ENCODE data around the gene DNAJC5. TPM values are rescaled to one million over a fixed set of nuclear protein-coding genes. Genes with fewer than 3 reads are reported as not detected.
"Not testable (repeated sequence)": the region's sequence is repeated elsewhere in the genome, so short reads cannot be mapped to it uniquely, and the experiment has no call there.

Gene DNAJC5
- total RNA-seq, 1 experiment from 2014 or later = 92.0 TPM

DNA sequence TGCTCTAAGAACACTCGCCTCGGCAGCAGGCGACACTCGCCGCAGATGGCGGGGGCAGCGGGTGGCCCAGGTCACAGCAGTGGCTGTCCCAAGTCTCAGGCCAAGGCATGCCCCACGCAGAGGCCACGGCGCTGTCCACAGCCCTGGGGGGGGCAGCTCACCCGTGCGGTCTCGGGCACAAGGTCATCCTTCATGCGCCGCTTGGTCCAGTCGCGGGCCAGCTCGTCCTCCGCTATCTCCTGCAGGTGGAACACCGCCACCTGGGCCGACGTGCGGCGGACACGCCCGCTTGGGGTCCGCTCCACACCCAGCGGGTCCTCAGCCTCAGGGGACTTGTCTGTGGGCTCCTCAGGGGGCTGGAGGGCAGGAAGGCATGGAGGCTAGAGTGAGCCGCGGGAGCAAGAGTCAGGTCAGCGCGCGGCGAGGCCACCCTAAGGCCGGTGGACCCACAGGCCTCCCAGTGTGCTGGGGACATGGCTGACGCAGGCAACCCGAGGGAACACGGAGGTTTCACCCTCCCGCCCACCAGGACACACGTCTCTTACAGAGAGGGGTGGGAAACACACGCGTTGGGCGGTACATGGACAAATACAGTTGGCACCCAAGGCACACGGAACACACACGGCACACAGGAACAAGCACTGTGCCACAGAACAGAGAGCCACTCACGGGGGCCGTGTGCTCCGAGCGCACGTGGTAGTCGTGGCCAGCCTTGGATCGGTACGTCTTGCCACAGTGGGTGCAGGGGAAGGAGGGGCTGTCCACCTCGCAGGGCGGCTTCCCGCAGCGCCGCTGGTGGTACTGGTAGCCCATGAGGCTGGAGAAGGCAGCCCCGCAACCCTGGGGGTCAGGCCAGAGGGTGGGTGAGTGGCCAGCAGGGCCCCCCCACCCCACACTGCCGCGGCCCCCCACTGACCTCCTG lies 67.8 kb downstream of the DNAJC5 start:
- H3K4me3 ChIP-seq = no peak overlapping the region
- DNase-seq = no peak
- H3K36me3 ChIP-seq = peaks cover 69% of the 10 kb centered on the region
- no peaks in the 10 kb centered on the region for H3K9me3 ChIP-seq
- H3K27me3 ChIP-seq = no peaks in the 10 kb centered on the region

DNA sequence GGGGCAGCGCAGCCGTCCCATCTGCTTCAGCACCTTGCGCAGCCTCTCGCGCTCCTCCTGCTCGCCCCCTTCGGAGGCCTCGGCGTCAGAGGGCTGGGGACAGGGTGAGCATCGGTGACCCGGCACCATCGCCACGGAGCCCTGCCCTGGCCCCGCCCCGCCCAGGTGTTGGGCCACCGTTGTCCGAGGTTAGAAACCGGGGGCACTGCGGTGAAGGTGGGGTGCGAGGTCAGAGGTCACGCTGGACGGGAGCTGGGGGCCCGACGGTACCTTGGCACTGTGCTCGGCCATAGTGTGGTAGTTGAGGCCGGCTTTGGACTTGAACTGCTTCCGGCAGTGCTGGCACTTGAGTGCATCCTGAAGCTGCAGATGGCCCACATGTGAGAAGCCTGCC lies 68.4 kb downstream of the DNAJC5 start:
- Histone ChIP-seq H3K27me3 (no peaks in the 10 kb centered on the region), H3K4me3 (no peak overlapping the region), H3K9me3 (no peaks in the 10 kb centered on the region), H3K36me3 (peaks cover 74% of the 10 kb centered on the region)
- DNase-seq = no peak

DNA sequence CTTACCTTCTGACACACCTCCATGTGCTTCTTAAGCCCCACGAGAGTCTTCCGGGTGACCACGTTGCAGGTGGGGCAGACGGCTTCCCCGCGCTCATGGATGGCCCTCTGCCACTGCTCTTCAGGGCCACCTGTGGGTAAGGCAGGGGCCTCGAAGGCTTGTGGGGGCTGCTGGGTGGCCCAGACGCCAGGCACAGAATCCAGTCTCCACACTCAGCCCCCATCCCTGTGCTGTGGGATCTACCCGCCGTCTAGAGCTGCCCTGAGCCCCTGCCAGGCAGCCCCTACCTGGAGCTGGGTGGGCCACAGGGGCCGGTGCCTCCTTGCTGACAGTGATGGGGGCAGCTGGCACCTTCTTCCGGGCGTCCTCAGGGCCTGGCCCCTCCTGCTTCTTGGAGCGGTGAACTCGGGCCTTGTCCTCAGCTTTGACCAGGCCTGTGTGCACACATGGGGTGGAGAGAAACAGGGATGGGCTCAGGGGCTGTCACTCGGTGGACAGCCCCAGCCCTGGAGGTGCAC lies 68.9 kb downstream of the DNAJC5 start:
- Histone ChIP-seq H3K27me3 (no peaks in the 10 kb centered on the region), H3K36me3 (peaks cover 75% of the 10 kb centered on the region), H3K4me3 (no peak overlapping the region), H3K9me3 (no peaks in the 10 kb centered on the region)
- DNase-seq = no peak

DNA sequence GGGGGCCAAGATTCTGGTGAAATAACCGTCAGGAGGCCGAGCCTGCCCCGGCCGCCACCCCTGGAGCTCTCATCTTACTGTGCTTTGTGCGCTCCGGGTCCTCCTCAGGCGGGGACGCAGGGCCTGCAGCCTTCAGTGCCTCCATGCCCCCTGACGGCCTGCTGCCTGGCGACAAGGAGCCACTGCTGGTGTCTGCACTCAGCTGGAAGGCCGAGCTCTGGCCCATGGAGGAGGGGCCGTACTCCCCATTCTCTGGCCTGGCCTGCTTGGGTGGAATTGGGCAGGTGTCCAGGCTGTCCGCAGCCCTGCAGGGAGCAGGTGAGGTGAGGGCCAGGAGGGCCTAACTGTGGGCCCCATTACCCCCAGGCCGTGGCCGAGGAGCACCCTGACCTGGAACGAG lies 69.5 kb downstream of the DNAJC5 start:
- Histone ChIP-seq H3K4me3 (no peak overlapping the region), H3K9me3 (no peaks in the 10 kb centered on the region), H3K27me3 (no peaks in the 10 kb centered on the region), H3K36me3 (peaks cover 70% of the 10 kb centered on the region)
- DNase-seq = no peak

DNA sequence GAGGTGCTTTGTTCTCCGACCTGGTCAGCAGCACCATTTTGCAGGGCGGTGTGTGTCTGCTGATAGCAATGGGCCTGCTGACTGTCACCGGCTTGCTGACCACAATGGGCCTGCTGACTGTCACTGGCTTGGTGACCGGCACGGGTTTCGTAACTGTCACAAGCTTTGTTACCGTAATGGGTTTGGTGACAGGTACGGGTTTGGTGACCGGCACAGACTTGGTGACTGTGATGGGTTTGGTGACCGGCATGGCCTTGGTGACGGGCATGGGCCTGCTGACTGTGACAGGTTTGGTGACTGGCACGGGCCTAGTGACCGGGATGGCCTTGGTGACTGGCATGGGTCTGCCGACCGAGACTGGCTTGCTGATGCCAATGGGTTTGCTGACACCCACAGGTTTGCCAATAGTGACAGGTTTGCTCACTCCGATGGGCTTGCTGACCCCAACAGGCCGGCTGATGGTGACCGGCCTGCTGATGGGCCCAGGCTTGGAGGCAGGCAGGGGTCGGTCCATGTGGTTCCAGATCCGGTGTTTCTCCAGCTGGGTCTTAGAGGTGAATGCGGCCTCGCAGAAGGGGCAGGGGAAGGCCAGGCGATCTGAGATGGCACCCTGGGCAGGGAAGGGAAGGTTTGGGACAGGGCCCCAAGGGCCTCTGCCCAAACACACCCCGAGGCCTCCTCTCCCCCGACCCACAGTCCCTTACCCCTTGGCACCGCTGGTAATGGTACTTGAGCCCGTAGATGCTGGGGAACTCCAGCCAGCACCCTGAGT lies 71.4 kb downstream of the DNAJC5 start:
- H3K9me3 ChIP-seq = no peaks in the 10 kb centered on the region

DNA sequence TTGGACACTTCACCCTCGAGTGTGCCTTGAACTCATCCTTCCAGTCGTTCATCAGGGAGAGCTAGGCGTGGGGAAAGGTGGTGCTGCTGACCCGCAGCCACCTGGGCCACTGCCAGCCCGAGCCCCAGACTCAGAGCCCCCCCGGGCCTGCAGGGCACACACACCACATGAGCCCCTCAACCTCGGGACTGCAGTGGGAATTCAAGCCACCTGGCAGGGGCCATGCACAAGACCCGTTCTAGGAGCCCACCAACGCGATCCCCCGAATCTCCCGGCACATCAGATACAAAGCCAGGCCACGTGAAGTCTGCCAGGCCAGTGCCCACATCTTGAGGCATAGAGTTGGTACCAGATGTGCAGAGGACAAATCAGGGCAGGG lies 72.0 kb downstream of the DNAJC5 start:
- no peak for DNase-seq
- no peaks in the 10 kb centered on the region for H3K27me3 ChIP-seq
- no peaks in the 10 kb centered on the region for H3K9me3 ChIP-seq
- H3K36me3 ChIP-seq = peaks cover 55% of the 10 kb centered on the region
- H3K4me3 ChIP-seq = no peak overlapping the region

More for the DNA sequence above, 71.4 kb downstream of the DNAJC5 start:
- peaks cover 60% of the 10 kb centered on the region for H3K36me3 ChIP-seq
- H3K27me3 ChIP-seq = no peaks in the 10 kb centered on the region
- H3K4me3 ChIP-seq = no peak overlapping the region
- DNase-seq = no peak

DNA sequence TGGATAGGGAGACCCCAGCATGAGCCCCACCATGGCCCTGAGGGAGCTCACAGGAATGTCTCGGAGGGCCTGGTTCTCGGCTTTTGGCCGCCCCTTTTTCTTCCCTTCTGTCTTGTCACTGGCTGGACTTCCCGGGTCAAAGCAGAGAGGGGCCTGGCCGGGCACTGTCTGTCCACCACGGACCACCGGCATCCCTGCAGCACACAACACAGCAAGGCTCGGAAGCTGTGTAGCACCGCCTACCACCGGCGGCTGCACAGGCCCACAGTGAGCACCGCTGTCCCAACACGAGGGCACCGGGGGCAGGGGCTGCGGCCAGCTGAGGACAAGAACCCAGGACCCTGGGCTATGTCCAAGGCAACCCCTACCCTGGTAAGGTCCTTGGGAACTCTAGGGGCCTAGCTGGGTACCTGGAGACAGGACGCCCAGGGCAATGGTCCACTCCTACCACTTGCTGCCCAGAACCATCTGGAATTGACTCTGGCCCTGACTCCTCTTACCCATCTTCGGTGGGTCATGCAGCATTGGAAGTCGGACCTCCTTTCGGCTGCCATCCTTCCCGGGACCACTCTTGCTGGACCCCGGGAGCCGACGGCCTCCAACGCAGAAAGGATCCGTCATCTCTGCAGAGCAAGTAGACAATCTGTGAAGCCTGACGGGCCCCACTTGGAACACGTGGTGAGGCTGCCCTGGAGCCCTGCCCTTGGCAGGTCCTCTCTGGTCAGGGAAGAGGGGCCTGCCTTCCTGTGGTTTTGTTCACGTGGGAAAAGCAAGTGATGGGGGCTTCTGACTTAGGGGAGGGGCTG lies 72.6 kb downstream of the DNAJC5 start:
- DNase-seq = no peak

DNA sequence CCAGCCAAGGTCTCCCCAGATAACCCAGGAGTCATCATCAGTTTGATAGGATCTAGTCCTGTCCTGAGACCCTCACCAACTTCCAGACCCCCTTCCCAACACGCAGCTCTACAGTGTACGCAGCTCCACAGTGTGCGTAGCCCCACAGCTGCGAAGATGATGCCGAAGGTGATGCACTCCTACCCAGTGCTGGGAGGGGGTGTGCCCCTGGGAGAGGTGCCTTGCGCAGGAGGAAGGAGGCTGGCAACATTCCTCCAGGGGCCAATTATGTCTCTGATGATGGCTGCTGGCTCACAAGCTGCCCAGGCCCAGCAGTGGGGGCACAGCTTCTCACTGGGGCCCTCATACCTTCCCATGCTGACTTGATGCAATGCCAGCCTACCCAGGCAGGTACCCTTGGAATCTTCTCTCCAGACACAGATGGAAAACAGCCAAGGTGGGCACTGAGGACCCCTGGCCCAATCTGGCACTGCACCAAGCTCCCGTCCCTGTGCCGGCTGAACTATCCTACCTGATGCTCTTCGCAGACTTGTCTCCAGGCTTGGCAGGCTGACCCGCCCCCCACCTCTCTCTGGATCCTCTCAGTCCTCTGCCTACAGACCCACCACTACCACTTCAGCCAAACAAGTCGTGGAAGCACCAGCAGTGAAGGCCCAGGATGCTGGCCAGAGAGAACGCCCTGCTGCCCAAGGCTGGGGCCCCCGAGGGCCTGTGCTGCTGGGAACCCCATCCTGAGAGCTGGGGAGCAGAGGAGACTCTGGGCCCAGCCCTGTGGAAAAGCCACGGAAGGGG lies 73.4 kb downstream of the DNAJC5 start:
- Histone ChIP-seq H3K9me3 (no peaks in the 10 kb centered on the region), H3K4me3 (peak overlapping the region; percentile 71), H3K36me3 (peaks cover 41% of the 10 kb centered on the region), H3K27me3 (no peaks in the 10 kb centered on the region)
- no peak for DNase-seq

More for the DNA sequence above, 72.6 kb downstream of the DNAJC5 start:
- H3K27me3 ChIP-seq = no peaks in the 10 kb centered on the region
- peaks cover 49% of the 10 kb centered on the region for H3K36me3 ChIP-seq
- no peak overlapping the region for H3K4me3 ChIP-seq
- H3K9me3 ChIP-seq = no peaks in the 10 kb centered on the region

DNA sequence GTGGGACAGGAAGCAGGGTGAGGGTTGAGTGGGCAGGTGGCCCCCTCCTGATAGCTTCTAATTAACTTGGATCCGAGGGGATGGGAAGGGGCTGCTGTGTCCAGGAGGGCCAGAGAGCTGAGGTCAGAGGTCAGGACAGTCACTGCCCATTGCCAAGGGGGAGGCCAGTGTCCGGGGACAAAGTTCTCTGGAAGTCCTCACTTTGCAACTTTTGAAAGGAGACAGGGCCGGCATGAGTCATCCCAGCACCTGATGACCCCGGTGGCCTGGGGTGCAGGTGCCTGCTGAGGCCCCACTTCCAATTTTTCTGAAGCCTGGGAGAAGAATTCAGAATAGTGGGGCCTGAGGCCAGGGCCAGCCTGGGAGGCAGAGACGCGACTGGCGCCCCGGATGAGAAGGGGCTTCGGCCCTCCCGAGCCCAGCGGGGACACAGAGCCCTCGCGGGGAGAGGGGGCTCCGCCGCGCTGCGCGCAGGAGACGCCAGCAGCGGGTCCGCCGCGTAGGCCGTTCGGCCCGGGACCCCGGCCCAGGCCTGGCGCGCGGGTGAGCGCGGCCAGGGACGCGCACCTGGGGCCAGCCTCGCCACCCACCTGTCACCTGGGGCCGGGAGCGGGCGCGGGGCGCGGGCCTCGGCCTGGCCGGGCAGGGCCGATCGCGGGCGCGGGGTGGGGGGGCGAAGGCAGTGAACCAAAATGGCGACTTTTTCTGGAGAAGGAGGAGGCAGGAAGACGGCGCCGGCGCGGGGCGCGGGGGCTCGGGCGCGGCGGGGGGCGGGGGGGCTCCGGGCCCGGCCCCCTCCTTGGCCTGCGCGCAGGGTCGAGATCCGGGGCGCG lies 74.2 kb downstream of the DNAJC5 start:
- H3K27me3 ChIP-seq = no peaks in the 10 kb centered on the region
- peaks cover 32% of the 10 kb centered on the region for H3K36me3 ChIP-seq
- H3K9me3 ChIP-seq = no peaks in the 10 kb centered on the region
- H3K4me3 ChIP-seq = peak overlapping the region; percentile 71
- no peak for DNase-seq

DNA sequence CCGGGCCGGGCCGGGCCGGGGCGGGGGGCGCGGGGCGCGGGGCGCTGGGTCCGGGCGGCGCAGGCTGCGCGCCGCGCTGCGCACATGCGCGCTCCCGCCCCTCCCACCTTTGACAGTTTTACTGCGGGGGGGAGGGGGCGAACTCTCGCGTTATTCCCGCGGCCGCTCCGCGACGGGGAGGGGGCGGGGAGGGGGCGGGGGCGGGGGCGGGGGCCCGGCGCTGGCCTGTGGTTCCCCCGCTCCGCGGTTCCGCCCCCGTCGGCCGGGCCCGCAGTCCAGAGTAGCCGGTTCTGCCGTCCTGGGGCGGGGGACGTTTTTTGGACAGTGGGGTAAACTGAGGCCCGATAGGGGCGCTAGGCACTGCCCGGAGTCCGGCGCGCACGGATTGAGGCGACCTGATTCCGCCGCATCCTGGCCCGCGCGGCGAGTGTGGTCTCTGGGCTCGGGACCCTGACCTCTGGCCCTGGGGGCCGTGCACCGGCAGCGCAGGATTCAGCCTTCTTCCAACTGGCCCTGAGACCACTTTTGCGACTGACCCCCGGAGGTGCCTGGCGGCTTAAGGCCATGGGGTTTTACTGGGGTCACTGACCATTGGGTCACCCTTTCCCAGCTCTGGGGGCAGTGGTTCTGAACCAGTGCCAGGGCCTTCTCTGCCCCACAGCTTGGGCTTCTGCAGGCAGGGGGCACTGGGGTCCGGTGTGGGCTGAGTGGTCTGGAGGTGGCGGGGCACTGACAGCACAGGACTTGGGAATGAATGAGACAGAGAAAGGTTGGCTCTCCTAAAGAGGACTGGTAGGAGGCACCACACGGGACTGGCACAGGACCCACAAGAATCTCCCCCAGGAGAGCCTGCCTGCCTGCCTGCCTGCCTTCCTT lies 75.2 kb downstream of the DNAJC5 start, which contains the start of gene ZNF512B:
TSS of gene ZNF512B (minus strand) at position 93 of the 876 bp plus-strand sequence. CDS start 1,980 bp downstream, outside the sequence.
- DNase-seq = peak; percentile 78
- peak within 1 kb of the TSS; percentile 71 for H3K4me3 ChIP-seq
- no peaks in the 10 kb centered on the region for H3K9me3 ChIP-seq
- H3K36me3 ChIP-seq = peaks cover 29% of the 10 kb centered on the region
- H3K27me3 ChIP-seq = no peaks in the 10 kb centered on the region

DNA sequence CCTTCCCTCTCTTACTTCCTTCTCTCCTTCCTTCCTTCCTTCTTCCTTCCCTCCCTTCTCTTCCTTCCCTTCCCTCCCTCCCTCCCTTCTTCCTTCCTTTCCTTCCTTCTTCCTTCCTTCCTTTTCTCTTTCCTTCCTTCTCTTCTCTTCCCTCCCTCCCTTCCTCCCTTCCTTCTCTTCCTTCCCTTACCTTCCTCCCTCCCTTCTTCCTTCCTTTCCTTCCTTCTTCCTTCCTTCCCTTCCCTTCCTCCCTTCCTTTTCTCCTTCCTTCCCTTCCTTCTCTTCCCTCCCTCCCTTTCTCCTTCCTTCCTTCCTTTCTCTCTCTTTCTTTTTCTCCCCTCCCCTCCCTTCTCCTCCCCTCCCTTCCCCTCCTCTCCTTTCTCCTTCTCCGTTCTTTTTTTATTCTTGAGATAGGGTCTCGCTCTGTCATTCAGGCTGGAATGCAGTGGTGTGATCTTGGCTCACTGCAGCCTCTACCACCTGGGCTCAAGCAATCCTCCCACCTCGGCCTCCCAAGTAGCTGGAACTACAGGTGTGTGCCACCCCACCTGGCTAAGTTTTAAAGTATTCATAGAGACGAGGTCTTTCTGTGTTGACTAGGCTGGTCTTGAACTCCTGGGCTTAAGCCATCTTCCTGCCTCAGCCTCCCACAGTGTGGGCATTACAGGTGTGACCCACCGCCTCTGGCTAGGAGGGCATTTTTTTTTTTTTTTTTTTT lies 75.9 kb downstream of the DNAJC5 start:
- Histone ChIP-seq H3K36me3 (peaks cover 29% of the 10 kb centered on the region), H3K27me3 (no peaks in the 10 kb centered on the region), H3K4me3 (no peak overlapping the region), H3K9me3 (no peaks in the 10 kb centered on the region)
- DNase-seq = no peak

DNA sequence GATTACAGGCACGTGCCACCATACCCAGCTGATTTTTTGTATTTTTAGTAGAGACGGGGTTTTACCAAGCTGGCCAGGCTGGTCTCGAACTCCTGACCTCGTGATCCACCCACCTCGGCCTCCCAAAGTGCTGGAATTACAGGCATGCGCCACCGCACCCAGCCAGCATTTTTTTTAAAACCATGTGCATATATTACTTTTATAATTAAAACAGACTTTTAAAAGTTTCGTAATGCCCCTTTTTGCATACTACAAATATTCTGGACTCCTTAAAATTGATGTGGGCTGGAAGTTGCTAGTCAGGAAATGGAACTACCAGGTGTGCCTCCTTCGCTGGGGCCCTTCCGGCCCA lies 77.0 kb downstream of the DNAJC5 start:
- DNase-seq, H3K27me3 ChIP-seq, H3K4me3 ChIP-seq, H3K9me3 ChIP-seq: not testable (repeated sequence)
- peaks cover 19% of the 10 kb centered on the region for H3K36me3 ChIP-seq

DNA sequence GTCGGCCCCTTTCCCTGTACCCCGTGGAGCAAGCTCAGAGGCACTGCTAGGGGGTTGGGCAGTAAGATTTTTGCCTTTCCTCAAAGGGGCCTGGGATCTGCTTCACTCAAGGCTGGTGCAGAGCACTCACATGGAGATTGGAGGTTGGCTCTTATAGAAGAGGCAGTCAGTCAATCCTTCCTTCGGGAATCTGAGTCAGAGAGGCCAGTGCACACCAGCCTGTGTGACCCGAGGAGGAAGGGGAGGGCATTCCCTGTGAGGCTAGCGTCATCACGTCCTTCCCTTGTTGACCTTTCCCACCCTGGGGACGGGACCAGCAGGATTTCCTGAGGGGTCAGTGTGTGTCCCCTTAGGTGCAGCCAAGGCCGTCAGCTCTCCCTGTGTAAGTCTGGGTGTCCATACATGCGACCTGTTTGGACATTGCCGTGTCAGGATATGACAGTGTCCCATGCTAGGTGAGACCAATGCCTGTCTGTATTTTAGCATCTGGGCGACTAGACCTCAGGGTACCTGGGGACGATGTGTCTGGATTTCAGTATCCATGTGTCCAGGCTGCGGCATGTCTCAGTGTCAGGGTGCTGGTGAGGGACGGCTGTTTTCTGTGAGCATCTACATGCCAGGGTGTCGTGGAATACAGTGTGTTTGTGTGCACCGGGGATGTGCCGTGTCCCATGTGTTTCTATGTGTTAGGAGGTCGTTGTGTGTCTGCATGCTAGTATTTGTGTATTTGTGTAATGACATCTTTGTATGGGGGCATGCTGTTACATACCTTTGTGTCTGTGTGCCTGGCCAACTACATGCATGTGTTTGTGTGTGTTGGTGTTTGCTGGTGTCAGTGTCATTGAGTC lies 77.6 kb downstream of the DNAJC5 start:
- H3K27me3 ChIP-seq = no peaks in the 10 kb centered on the region
- peaks cover 13% of the 10 kb centered on the region for H3K36me3 ChIP-seq
- no peak for DNase-seq

More for the DNA sequence above, 77.6 kb downstream of the DNAJC5 start:
- H3K9me3 ChIP-seq = no peaks in the 10 kb centered on the region
- no peak overlapping the region for H3K4me3 ChIP-seq

All from MG63 (cell line).